Common myeloid progenitor, CD34-positive (primary cell): ENCODE data around the gene PAQR8.

Source experiments
- CTCF ChIA-PET: fragments of 350-600 bp; sonication (Branson Sonifier 250); formaldehyde crosslinking; loops from one replicate; lab custom pipeline; 2021; ENCODE audit warnings: antibody characterized with exemption; lab: Charles Lee
- POLR2A ChIA-PET: fragments of 350-600 bp; sonication (Branson Sonifier 250); formaldehyde crosslinking; loops from one replicate; lab custom pipeline; 2021; ENCODE audit warnings: antibody characterized with exemption; lab: Charles Lee
- DNase-seq, 3 donors: peaks; one replicate each; pipeline versions ENCODE4 v3.0.0 to v3.0.0-alpha.2; 2013
- H3K27ac ChIP-seq, 2 experiments: 1 replicate in 1 of 2; 2 replicates in 1 of 2; pipeline ENCODE4 v1.7.0; 2013; ENCODE audit warnings: inconsistent platforms in 2 of 2, low read length in 2 of 2, mild to moderate bottlenecking in 2 of 2, low read depth in 1 of 2, moderate library complexity in 1 of 2; ENCODE audit not compliant: severe bottlenecking in 2 of 2, insufficient read depth in 1 of 2, poor library complexity in 1 of 2
- H3K27me3 ChIP-seq, 5 experiments: replicated peaks in 2 of 5; 1 replicate in 3 of 5; 2 replicates in 2 of 5; pipeline versions ENCODE4 v1.6.1 to v1.7.0; 2013; ENCODE audit warnings: low read length in 4 of 5, mild to moderate bottlenecking in 2 of 5, moderate library complexity in 2 of 5, inconsistent platforms in 1 of 5; ENCODE audit not compliant: insufficient read depth in 5 of 5, control insufficient read depth in 4 of 5
- H3K36me3 ChIP-seq, 4 experiments: 1 replicate in 2 of 4; 2 replicates in 2 of 4; pipeline versions ENCODE4 v1.6.1 to v1.7.0; 2013; ENCODE audit warnings: low read length in 3 of 4, control low read depth in 1 of 4, mild to moderate bottlenecking in 1 of 4; ENCODE audit not compliant: control insufficient read depth in 4 of 4, insufficient read depth in 4 of 4
- H3K4me1 ChIP-seq, 4 experiments: 1 replicate in 3 of 4; 2 replicates in 1 of 4; pipeline versions ENCODE4 v1.6.1 to v1.7.1; 2013; ENCODE audit warnings: low read length in 3 of 4, mild to moderate bottlenecking in 3 of 4, control low read depth in 1 of 4, inconsistent platforms in 1 of 4, moderate library complexity in 1 of 4; ENCODE audit not compliant: control insufficient read depth in 4 of 4, insufficient read depth in 4 of 4; ENCODE audit errors: control extremely low read depth in 1 of 4
- H3K4me3 ChIP-seq, 7 experiments: 1 replicate in 4 of 7; 2 replicates in 3 of 7; pipeline versions ENCODE4 v1.5.1 to v1.7.0; 2013; ENCODE audit warnings: mild to moderate bottlenecking in 7 of 7, low read length in 6 of 7, moderate library complexity in 6 of 7, inconsistent platforms in 2 of 7, low read depth in 2 of 7, control low read depth in 1 of 7; ENCODE audit not compliant: insufficient read depth in 4 of 7, control insufficient read depth in 1 of 7; ENCODE audit errors: extremely low read depth in 1 of 7
- H3K9me3 ChIP-seq, 5 experiments: 1 replicate in 4 of 5; 2 replicates in 1 of 5; pipeline versions ENCODE4 v1.6.1 to v1.7.1; 2013; ENCODE audit warnings: low read length in 4 of 5, mild to moderate bottlenecking in 2 of 5, inconsistent platforms in 1 of 5, low read depth in 1 of 5, moderate library complexity in 1 of 5; ENCODE audit not compliant: control insufficient read depth in 4 of 5, insufficient read depth in 2 of 5; ENCODE audit errors: control extremely low read depth in 1 of 5
- WGBS: methylation state at CpG from one replicate; pipeline ENCODE4 v1.1.5; 2013; ENCODE audit not compliant: insufficient coverage; 5-methylcytosine and 5-hydroxymethylcytosine counted together

Gene PAQR8

DNA sequence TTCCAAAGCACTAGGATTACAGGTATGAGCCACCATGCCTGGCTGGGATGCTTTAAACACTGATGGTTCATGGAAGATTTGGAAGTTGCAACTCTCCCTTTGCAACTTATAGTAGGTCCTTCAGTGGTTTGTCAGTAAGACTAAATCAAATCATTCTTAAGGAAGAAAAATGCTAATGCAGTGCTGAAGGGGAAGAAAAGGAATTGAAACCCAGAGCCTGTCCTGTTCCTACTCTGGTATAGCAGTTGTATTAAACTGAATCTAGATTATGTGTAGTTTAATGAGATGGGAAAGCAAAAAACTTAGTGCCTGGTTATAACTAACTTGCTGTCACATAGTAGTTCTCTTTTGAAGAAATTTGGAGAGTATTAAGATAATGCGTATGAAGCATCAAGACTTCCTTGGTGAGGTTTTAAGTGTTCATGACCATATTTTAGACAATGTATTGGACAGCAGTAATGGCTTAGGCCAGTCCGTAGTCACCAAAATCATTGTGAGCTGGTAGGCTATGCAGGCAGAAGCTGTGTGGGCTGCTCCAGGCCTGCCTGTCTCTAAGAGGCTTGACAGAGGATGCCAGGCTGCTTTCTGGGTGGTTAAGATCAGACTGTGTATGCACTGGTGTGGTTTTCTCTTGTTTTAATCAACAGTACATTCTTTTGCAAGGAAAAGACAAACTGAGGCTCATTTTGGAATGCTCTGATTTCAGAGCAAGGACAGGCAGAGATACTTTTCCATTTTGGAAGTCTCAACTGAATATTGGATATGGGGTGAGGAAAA is 14.0 kb downstream of the PAQR8 start:
- POLR2A ChIA-PET: no interaction called here
- CTCF ChIA-PET: interaction anchor here (1.0 to 3.1 kb wide), 5 partner anchors 10 to 88 kb away, joined by 3 to 14 read pairs (median 5); partner anchors contain the start of gene PAQR8
- peaks cover 4 to 18% (median 10%) of the 10 kb centered on the region in 4 experiments for H3K4me1 ChIP-seq

DNA sequence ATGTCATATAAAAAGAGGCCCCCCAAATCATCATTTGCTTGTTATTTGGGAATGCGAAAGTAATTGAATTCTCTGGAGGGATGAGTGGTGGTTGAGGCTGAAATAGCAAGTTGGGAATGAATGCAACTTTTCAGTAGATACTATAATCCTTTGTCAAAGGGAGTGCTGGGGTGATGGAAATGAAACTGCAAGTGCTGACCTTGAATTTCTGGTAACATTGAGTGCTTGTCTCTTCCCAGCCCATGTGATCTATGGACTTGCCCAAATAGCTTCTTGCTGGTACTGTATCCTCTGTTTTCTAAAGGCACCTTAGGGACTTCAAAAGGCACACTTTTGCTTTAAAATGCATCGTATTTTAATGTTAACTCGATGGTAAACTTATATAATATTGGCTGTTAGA is 14.8 kb downstream of the PAQR8 start:
- CTCF ChIA-PET: interaction anchor here (1.0 to 3.1 kb wide), 6 partner anchors 9 to 89 kb away, joined by 3 to 14 read pairs (median 4); partner anchors contain the start of gene PAQR8
- Histone ChIP-seq H3K36me3 (peaks cover 3 to 9% (median 7%) of the 10 kb centered on the region in 4 experiments), H3K9me3 (peaks cover 0 to 4% (median 0%) of the 10 kb centered on the region in 5 experiments), H3K4me3 (no peak overlapping the region), H3K4me1 (peaks cover 4 to 18% (median 10%) of the 10 kb centered on the region in 4 experiments), H3K27me3 (no peaks in the 10 kb centered on the region), H3K27ac (no peak overlapping the region)
- no CpG with 5 or more reads among the region's 3 CpGs for WGBS
- POLR2A ChIA-PET: interaction anchor here (1.2 kb wide), 1 partner anchor 220 kb away, joined by 3 read pairs; no protein-coding TSS in a partner anchor
- DNase-seq: no peak

More for the DNA sequence above, 14.0 kb downstream of the PAQR8 start:
- Histone ChIP-seq H3K27ac (no peak overlapping the region), H3K27me3 (no peaks in the 10 kb centered on the region), H3K9me3 (peaks cover 0 to 4% (median 0%) of the 10 kb centered on the region in 5 experiments), H3K36me3 (peaks cover 3 to 9% (median 7%) of the 10 kb centered on the region in 4 experiments), H3K4me3 (no peak overlapping the region)
- DNase-seq: no peak
- 100% methylated on average over 2 of the region's 2 CpGs for WGBS

DNA sequence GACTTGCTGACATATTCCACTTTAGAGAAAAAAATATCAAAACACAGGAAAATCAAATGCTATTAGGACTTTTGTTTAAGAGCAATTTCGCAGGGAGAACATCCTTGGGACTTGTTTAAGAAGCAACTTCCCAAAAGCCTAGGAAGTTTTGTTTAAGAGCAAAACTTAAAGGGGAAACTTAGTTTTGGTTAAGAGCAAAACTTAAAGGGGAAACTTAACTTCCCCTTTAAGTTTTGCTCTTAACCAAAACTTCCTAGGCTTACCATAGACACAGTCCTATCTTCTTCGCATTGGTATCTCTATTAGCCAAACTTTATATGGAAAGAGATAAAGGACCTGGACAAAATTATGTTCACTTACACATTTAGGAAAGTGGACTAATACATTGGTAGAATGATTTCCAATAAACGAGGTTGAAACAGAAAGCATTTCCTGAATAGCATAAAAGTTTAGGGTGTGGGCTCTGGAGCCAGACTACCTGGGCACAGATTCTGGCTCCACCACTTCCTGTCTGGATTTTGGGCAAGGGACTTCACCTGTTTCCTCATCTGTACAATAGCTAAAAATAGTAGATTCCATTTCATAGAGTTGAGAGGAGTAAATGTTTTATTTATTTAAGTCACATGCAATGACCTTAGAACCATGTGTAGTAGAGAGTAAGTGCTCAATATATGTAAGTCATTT is 15.7 kb downstream of the PAQR8 start:
- peaks cover 3 to 12% (median 7%) of the 10 kb centered on the region in 4 experiments for H3K36me3 ChIP-seq
- H3K27me3 ChIP-seq: no peaks in the 10 kb centered on the region
- 10% methylated on average over 1 of the region's 3 CpGs for WGBS
- H3K9me3 ChIP-seq: peaks cover 0 to 4% (median 0%) of the 10 kb centered on the region in 5 experiments
- H3K4me1 ChIP-seq: peaks cover 4 to 18% (median 10%) of the 10 kb centered on the region in 4 experiments
- ChIA-PET POLR2A (interaction anchor here (1.2 kb wide), 1 partner anchor 221 kb away, joined by 3 read pairs; no protein-coding TSS in a partner anchor), CTCF (interaction anchor here (1.0 to 2.7 kb wide), 5 partner anchors 10 to 92 kb away, joined by 3 to 14 read pairs (median 3); no protein-coding TSS in a partner anchor)
- H3K4me3 ChIP-seq: peak overlapping the region in 3 of 7 experiments; percentile 12 to 42 (median 39)
- DNase-seq: peak in 1 of 3 donors; percentile 57
- H3K27ac ChIP-seq: peak overlapping the region in 1 of 2 experiments; percentile 0

DNA sequence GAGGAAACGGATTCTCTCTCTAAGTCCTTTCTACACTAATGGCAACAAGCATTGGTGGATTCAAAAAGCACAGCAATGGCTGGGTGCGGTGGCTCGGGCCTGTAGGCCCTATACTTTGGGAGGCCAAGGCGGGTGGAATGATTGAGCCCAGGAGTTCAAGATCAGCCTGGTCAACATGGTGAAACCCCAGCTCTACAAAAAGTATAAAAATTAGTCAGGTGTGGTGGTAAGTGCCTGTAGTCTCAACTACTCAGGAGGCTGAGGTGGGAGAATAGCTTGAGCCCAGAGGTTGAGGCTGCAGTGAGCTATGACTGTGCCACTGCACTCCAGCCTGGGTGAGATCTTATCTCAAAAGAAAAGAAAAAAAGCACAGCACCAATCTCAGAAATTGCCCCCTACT is 19.3 kb downstream of the PAQR8 start:
- H3K4me1 ChIP-seq: peaks cover 4 to 18% (median 10%) of the 10 kb centered on the region in 4 experiments
- no peaks in the 10 kb centered on the region for H3K9me3 ChIP-seq
- no peak overlapping the region for H3K27ac ChIP-seq
- no peaks in the 10 kb centered on the region for H3K27me3 ChIP-seq
- peaks cover 0 to 6% (median 0%) of the 10 kb centered on the region in 4 experiments for H3K36me3 ChIP-seq
- H3K4me3 ChIP-seq: no peak overlapping the region
- no peak for DNase-seq
- ChIA-PET CTCF (interaction anchor here (1.3 to 2.6 kb wide), 4 partner anchors 8 to 95 kb away, joined by 3 to 13 read pairs (median 4); no protein-coding TSS in a partner anchor), POLR2A (no interaction called here)
- WGBS: 100% methylated on average over 3 of the region's 4 CpGs

DNA sequence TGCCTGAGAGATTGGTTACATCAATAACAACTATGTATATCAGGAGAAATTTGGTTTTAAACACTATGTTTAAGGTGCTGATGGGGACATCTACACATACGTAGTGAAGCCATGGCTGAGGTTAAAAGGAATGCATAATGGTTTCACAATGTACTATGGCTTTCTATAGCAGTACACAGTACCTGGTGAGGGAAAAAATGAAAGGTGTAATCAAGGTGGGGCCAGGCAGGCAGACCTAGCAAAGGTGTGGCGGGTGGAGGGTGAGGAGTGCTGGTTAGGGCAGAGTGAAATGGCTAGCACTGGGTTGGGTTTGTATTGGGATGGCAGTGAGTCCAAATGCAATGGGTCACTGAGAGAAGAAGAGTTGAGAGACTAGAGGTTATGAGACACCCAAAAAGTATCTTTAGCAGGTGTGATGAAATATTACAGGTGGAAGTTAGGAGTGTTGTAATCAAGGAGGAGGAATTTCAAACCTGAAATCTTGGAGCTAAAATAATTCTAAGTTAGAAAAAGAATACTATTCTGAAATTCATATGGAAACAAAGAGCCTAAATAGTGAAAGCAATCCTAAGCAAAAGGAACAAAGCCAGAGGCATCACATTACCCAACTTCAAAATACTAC is 22.3 kb downstream of the PAQR8 start:
- Histone ChIP-seq H3K27ac (no peak overlapping the region), H3K27me3 (no peaks in the 10 kb centered on the region), H3K4me3 (no peak overlapping the region), H3K9me3 (no peaks in the 10 kb centered on the region), H3K4me1 (peaks cover under 1 to 7% (median 4%) of the 10 kb centered on the region in 4 experiments), H3K36me3 (peaks cover 0 to 6% (median 0%) of the 10 kb centered on the region in 4 experiments)
- 80% methylated on average over 1 of the region's 2 CpGs for WGBS
- no peak for DNase-seq
- POLR2A ChIA-PET: no interaction called here
- CTCF ChIA-PET: interaction anchor here (1.5 kb wide), 1 partner anchor 15 kb away, joined by 3 read pairs; no protein-coding TSS in a partner anchor

DNA sequence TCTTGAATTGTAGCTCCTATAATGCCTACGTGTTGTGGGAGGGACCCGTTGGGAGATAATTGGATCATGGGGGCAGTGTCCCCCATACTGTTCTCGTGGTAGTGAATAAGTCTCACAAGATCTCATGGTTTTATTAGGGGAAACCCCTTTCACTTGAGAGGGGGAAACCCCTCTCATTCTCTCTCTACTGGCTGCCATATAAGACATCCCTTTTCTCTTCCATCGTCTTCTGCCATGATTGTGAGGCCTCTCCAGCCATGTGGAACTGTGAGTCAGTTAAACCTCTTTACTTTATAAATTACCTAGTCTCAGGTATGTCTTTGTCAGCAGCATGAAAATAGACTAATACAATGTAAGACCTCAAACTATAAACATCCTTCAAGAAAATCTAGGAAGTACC is 23.1 kb downstream of the PAQR8 start:
- WGBS: 100% methylated on average over 1 of the region's 4 CpGs
- no peaks in the 10 kb centered on the region for H3K9me3 ChIP-seq
- POLR2A ChIA-PET: no interaction called here
- peaks cover 0 to 6% (median 0%) of the 10 kb centered on the region in 4 experiments for H3K36me3 ChIP-seq
- H3K4me1 ChIP-seq: peaks cover 7 to 15% (median 13%) of the 10 kb centered on the region in 4 experiments
- CTCF ChIA-PET: interaction anchor here (1.0 to 1.5 kb wide), 4 partner anchors 8 to 97 kb away, joined by 3 to 4 read pairs (median 3); no protein-coding TSS in a partner anchor
- DNase-seq: no peak
- no peak overlapping the region for H3K4me3 ChIP-seq
- H3K27ac ChIP-seq: no peak overlapping the region
- no peaks in the 10 kb centered on the region for H3K27me3 ChIP-seq
